Muscle layer of duodenum (tissue), 2 donors: ENCODE results near the gene HSD11B1.

Experiments
- H3K27ac ChIP-seq: one replicate; pipeline ENCODE4 v1.7.0; 2013; ENCODE audit warnings: mild to moderate bottlenecking, low read length
- H3K27me3 ChIP-seq: one replicate; pipeline ENCODE4 v1.7.0; 2013; ENCODE audit warnings: low read depth, mild to moderate bottlenecking, control low read depth, low read length
- H3K36me3 ChIP-seq, 2 donors: one replicate each; pipeline ENCODE4 v1.7.0; 2013; ENCODE audit warnings: low read length in 2 of 2, control low read depth in 1 of 2, mild to moderate bottlenecking in 1 of 2; ENCODE audit not compliant: insufficient read depth in 2 of 2, control insufficient read depth in 1 of 2
- H3K4me1 ChIP-seq, 2 donors: one replicate each; pipeline ENCODE4 v1.7.0; 2013; ENCODE audit warnings: low read length in 2 of 2, mild to moderate bottlenecking in 2 of 2, control low read depth in 1 of 2, moderate library complexity in 1 of 2; ENCODE audit not compliant: insufficient read depth in 2 of 2, control insufficient read depth in 1 of 2
- H3K4me3 ChIP-seq, 2 donors: one replicate each; pipeline ENCODE4 v1.7.0; 2013; ENCODE audit warnings: low read length in 2 of 2, low read depth in 1 of 2, mild to moderate bottlenecking in 1 of 2
- H3K9me3 ChIP-seq, 2 donors: one replicate each; pipeline ENCODE4 v1.7.0; 2013; ENCODE audit warnings: low read length in 2 of 2, control low read depth in 1 of 2, mild to moderate bottlenecking in 1 of 2; ENCODE audit not compliant: control insufficient read depth in 1 of 2
- donor health status: healthy.

HSD11B1 gene

GRCh38 chr1:209746451-209747165 lies 42.0 kb downstream of the HSD11B1 start:
- Histone ChIP-seq H3K9me3 (no peaks in the 10 kb centered on the region), H3K4me1 (peaks cover 0 to 10% of the 10 kb centered on the region in 2 donors), H3K36me3 (no peaks in the 10 kb centered on the region), H3K4me3 (no peak overlapping the region), H3K27ac (no peak overlapping the region), H3K27me3 (no peaks in the 10 kb centered on the region)

- Histone ChIP-seq H3K36me3 (no peaks in the 10 kb centered on the region), H3K4me1 (peaks cover 0 to under 1% of the 10 kb centered on the region in 2 donors), H3K27me3 (no peaks in the 10 kb centered on the region), H3K9me3 (no peaks in the 10 kb centered on the region), H3K4me3 (peak overlapping the region; percentile 49 to 58), H3K27ac (peak overlapping the region; percentile 24)
Observed at GRCh38 chr1:209747580-209748262, 43.1 kb downstream of the HSD11B1 start.

GRCh38 chr1:209748620-209749019 lies 44.0 kb downstream of the HSD11B1 start:
- no peaks in the 10 kb centered on the region for H3K9me3 ChIP-seq
- H3K36me3 ChIP-seq, result no peaks in the 10 kb centered on the region
- no peaks in the 10 kb centered on the region for H3K27me3 ChIP-seq
- H3K4me3 ChIP-seq, result no peak overlapping the region
- H3K27ac ChIP-seq, result no peak overlapping the region
- H3K4me1 ChIP-seq, result no peaks in the 10 kb centered on the region

- Histone ChIP-seq H3K36me3 (no peaks in the 10 kb centered on the region), H3K4me1 (no peaks in the 10 kb centered on the region), H3K4me3 (no peak overlapping the region), H3K27me3 (no peaks in the 10 kb centered on the region), H3K27ac (no peak overlapping the region), H3K9me3 (no peaks in the 10 kb centered on the region)
Observed at GRCh38 chr1:209749205-209749604, 44.6 kb downstream of the HSD11B1 start.

GRCh38 chr1:209749670-209750323 lies 45.2 kb downstream of the HSD11B1 start:
- no peaks in the 10 kb centered on the region for H3K27me3 ChIP-seq
- H3K36me3 ChIP-seq, result no peaks in the 10 kb centered on the region
- H3K4me1 ChIP-seq, result no peaks in the 10 kb centered on the region
- H3K9me3 ChIP-seq, result no peaks in the 10 kb centered on the region
- H3K4me3 ChIP-seq, result no peak overlapping the region
- no peak overlapping the region for H3K27ac ChIP-seq

- peak overlapping the region; percentile 3 for H3K27ac ChIP-seq
- H3K4me3 ChIP-seq, result no peak overlapping the region
- no peaks in the 10 kb centered on the region for H3K4me1 ChIP-seq
Observed at GRCh38 chr1:209751627-209752231, 47.1 kb downstream of the HSD11B1 start.

GRCh38 chr1:209752890-209753289 lies 48.2 kb downstream of the HSD11B1 start:
- no peaks in the 10 kb centered on the region for H3K4me1 ChIP-seq
- no peaks in the 10 kb centered on the region for H3K36me3 ChIP-seq
- no peaks in the 10 kb centered on the region for H3K27me3 ChIP-seq
- H3K27ac ChIP-seq, result no peak overlapping the region
- no peak overlapping the region for H3K4me3 ChIP-seq
- H3K9me3 ChIP-seq, result no peaks in the 10 kb centered on the region

More at GRCh38 chr1:209751627-209752231, 47.1 kb downstream of the HSD11B1 start:
- H3K36me3 ChIP-seq, result no peaks in the 10 kb centered on the region
- no peaks in the 10 kb centered on the region for H3K27me3 ChIP-seq
- no peaks in the 10 kb centered on the region for H3K9me3 ChIP-seq

- Histone ChIP-seq H3K4me3 (no peak overlapping the region), H3K9me3 (no peaks in the 10 kb centered on the region), H3K27ac (no peak overlapping the region), H3K36me3 (no peaks in the 10 kb centered on the region), H3K4me1 (no peaks in the 10 kb centered on the region), H3K27me3 (no peaks in the 10 kb centered on the region)
Observed at GRCh38 chr1:209755256-209755655, 50.6 kb downstream of the HSD11B1 start.

GRCh38 chr1:209755926-209756614 lies 51.4 kb downstream of the HSD11B1 start, which contains the start of gene TRAF3IP3:
Gene TRAF3IP3 (plus strand): TSS chr1:209756053. CDS start chr1:209760040, 3,987 bp downstream.
- Histone ChIP-seq H3K27ac (peak within 1 kb of the TSS; percentile 57), H3K4me3 (peak within 1 kb of the TSS; percentile 6 to 32), H3K4me1 (no peaks in the 10 kb centered on the region)

GRCh38 chr1:209756615-209757445 lies 52.2 kb downstream of the HSD11B1 start:
- H3K36me3 ChIP-seq, result no peaks in the 10 kb centered on the region
- no peaks in the 10 kb centered on the region for H3K9me3 ChIP-seq
- peak overlapping the region; percentile 6 to 32 for H3K4me3 ChIP-seq
- peak overlapping the region; percentile 57 for H3K27ac ChIP-seq
- no peaks in the 10 kb centered on the region for H3K4me1 ChIP-seq
- H3K27me3 ChIP-seq, result no peaks in the 10 kb centered on the region

More at GRCh38 chr1:209755926-209756614, 51.4 kb downstream of the HSD11B1 start, which contains the start of gene TRAF3IP3:
- Histone ChIP-seq H3K9me3 (no peaks in the 10 kb centered on the region), H3K27me3 (no peaks in the 10 kb centered on the region), H3K36me3 (no peaks in the 10 kb centered on the region)
